ENCODE data around the gene RERE.
A peak's percentile ranks its signal among the peaks of the same experiment; 100 is the strongest.
"Not testable (repeated sequence)": the region's sequence is repeated elsewhere in the genome, so short reads cannot be mapped to it uniquely, and the experiment has no call there.

RERE gene

GRCh38 chr1:8611634-8612515, 205.6 kb downstream of the RERE start:
- DNase-seq = not testable (repeated sequence)

DNA sequence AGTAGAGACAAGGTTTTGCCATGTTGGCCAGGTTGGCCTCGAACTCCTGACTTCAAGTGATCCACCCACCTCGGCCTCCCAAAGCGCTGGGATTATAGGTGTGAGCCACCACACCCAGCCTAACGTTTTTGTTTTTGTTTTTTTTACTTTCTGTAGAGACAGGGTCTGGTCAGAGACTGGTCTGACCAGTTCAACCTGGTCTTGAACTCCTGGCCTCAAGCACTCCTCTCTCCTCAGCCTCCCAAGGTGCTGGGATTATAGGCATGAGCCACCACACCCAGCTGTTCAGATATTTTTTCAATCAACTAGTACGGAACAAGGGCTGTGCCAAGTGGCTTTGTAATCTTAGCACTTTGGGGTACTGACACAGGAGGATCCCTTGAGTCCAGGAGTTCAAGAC, 209.5 kb downstream of the RERE start:
- DNase-seq = no peak

GRCh38 chr1:8604041-8604945, 213.1 kb downstream of the RERE start:
- no peak for DNase-seq

GRCh38 chr1:8603220-8603616, 214.2 kb downstream of the RERE start:
- DNase-seq = no peak

DNA sequence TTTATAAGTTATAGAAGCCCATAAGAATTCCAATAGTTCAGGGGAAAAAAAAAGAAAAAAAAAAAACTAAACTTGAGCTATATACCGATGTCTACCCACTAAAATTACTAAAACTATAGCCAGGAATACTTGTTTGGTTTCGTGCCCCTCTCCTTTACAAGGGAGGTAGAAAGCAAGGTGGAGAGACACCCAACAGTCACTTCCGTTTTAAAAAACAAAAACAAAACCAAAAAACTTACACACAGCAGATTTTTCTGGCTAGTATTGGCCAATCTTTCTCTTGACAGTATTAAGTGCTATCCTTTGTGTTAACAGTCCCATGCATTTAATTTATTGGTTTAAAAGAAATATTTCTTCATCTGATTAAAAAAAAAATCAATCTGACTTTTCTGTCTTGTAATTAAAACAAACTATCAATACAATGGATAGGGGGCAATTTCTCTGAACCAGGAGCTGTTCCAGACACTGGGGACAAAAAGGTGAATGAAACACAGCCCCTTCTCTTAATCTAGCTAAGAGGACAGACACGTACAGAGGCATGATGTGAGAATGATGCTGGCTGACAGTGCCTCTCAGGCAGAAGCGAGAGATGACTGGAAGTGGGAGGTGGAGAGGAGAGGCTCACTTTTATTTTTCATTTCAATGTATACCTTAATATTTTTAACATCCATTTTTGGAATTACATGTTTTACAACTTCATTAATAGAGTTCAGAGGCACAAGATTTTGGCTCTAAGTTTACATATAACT, 214.8 kb downstream of the RERE start:
- DNase-seq = no peak

DNA sequence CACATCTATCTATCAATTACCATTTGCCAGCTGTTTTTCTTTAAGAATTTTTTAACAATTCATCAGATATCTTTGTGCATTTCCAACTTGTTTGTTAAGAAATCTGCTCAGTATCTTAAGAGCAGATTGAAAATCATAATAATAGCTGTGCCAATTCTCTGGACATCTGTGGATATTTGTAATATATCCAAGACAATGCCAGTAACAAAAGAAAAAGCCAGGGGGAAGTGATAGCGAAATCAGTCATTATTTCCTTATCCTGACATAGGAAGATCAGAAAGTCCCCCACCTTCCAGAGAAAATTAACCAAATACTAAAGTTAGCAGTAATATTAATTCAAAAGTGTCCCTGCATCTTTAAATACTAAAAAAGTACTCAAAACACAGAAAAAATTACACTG, 217.1 kb downstream of the RERE start:
- DNase-seq = no peak

DNA sequence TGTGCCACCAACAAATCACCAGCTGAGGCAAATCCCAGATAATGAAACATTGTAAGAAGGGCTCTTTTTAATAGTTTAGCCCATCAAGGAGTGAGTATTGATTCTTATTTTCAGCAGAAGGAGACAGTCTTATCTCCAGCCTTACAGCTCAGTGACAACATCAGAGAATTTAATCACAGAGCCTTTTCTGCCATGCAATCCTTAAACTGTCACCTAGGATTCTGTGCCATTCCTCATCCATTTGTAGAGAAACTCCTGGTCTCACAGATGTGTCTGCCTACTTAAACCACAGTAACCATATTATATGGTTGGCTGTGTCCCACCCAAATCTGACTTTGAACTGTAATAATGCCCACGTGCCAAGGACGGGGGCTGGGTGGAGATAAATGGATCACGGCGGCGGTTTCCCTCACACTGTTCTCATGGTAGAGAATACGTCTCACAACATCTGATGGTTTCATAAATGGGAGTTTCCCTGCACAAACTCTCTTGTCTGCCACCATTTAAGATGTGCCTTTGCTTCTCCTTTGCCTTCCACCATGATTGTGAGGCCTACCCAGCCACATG, 217.7 kb downstream of the RERE start:
- no peak for DNase-seq

DNA sequence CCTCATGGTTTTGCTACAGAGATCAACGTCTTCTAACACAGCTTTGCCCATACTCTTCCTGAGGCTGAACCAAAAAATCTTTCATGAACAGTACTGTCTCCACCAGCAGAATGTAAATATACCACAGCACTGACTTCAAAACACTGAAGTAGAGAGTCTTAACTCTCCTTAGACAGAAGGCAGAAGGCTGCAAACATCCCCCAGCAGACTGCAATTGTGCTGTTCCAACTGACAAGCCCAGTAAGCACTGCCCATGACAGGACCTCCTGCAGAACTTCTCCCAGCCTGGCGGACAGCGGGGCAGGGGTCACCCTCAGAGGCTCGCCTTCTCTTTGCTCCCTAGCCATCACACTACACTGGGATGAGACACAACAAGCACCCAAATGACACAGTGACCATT, 218.7 kb downstream of the RERE start:
- peak in 14 of 51 donors; percentile 3 to 76 (median 10) for DNase-seq

DNA sequence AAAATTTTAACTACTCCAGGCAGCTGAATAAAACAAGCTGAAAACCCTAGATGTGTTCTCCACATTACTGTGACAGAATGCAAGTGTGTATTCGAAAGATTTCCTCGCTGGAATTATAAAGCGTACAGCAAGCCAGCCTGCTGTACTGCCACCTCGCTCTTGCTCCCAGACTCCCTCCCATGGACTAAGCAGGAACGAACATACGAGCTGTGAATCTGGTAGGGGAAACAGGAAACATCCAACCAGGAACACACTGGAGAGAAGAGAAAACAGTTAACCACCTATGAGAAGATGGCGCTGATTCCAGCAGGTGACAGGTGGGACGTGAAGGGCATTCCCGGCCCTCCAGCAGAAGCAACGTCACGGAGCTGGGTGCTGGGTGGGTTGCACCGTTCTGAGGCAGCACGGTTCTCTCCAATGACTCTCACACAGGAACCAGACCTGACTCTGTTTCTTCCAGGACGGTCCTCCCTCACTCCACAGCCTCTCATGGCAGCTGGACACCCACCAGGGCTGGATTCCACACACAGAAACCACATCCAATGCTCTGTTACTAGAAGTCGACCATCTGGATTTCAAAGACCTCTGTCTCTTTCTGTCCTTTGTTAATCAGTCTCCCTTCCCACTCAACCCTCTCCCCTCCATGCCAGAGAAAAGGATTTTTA, 219.2 kb downstream of the RERE start:
- peak in 32 of 51 donors; percentile 7 to 83 (median 27) for DNase-seq

- no peak for DNase-seq
Measured at GRCh38 chr1:8597455-8597854, 220.0 kb downstream of the RERE start.

GRCh38 chr1:8595941-8596340, 221.5 kb downstream of the RERE start:
- no peak for DNase-seq

DNA sequence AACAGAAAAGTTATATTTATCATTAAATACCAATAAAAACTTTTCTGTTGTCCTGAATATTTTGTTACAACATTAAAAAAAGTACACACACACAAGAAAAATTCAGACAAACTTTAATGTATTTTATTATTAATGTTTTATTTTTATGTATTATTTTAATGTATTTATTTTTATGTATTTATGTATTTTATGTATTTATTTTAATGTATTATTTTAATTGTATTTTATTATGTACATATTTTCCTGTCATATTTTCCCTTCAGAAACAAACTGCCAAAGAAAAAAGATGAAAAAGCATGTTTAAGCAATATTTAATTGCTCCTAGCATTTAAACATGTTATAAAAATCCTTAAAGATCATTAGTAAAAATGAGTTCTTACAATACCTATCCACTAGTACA, 222.1 kb downstream of the RERE start:
- DNase-seq = no peak

DNA sequence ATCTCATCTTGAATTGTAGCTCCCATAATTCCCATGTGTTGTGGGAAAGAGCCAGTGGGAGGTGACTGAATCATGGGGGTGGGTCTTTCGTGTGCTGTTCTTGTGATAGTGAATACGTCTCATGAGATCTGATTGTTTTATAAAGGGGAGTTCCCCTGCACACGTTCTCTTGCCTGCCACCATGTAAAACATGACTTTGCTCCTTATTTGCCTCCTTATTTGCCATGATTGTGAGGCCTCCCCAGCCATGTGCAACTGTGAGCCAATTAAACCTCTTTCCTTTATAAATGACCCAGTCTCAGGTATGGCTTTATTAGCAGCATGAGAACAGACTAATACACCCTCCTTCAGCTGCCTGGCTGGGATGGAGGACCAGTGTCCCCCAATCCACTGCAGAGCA, 224.1 kb downstream of the RERE start:
- not testable (repeated sequence) for DNase-seq

- no peak for DNase-seq
Measured at GRCh38 chr1:8591569-8591968, 225.9 kb downstream of the RERE start.

DNA sequence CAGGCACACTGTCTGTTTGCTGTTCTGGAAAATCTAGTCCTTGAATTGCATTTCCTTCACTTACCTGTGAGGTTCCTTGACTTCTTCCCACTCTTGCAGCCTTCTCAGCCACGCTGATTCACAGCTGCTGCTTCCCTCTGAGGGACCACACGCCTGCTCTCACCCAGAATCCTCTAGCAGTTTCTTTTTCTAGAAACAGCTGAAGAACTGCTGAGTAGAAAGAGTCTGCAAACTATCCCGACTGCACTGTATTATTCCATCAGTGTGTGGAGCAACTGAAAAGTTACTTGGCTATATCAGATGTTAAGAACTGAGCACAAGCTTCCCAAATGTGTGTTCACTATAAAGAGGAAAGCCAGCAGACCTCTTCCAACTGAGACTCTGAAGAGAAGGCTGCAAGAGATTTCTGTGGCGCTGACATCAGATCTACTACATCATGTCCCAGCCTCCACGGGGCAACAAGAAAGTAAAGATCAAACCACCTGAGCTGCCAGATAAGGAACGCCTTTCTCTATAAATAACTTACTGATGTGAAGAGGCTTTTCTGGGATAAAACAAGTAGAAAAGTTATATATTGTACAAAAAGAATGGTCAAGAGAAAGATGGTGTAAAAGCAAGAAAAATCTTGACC, 226.6 kb downstream of the RERE start:
- DNase-seq = peak in 4 of 51 donors; percentile 5 to 44 (median 11)

DNA sequence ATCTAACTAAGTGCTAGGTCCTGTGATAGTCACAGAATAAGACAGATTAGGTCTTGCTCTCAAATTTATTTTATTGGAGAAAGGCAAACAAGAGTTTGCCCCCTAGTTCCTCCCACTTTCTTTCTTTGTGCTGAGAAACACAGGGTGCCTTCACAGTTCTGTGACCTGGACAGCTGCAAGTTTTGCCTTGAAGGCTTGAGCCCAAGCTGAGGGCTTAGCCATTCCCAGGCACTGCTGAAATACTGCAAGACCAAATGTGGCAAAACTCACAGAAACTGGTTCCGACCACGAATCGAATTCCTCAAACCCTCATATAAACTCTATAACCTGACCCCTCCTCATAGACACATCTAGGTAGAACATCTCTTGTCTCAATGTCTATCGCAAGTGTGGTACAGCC, 227.9 kb downstream of the RERE start:
- DNase-seq = no peak

GRCh38 chr1:8587784-8588183, 229.7 kb downstream of the RERE start:
- DNase-seq = no peak

GRCh38 chr1:8586438-8586837, 231.0 kb downstream of the RERE start:
- DNase-seq = no peak

DNA sequence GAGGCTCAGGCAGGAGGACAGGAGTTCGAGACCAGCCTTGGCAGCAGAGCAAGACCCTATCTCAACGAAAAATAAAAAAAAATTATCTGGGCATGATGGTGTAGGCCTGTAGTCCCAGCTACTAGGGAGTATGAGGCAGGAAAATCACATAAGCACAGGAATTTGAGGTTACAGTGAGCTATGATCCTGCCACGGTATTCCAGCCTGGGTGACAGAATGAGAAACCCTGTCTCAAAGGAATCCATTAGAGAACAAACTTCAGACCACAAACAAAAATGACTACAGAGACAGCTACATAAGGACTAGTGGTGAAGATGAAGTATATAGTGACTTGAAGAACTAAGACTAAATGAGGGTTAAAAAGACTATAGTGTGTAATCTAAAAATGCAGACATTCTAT, 233.1 kb downstream of the RERE start:
- DNase-seq = no peak

- no peak for DNase-seq
Measured at GRCh38 chr1:8583031-8583430, 234.4 kb downstream of the RERE start.
